ENCODE measurements around the gene OR52K1.
"Not testable (repeated sequence)": the region's sequence is repeated elsewhere in the genome, so short reads cannot be mapped to it uniquely, and the experiment has no call there.

OR52K1 gene

DNA sequence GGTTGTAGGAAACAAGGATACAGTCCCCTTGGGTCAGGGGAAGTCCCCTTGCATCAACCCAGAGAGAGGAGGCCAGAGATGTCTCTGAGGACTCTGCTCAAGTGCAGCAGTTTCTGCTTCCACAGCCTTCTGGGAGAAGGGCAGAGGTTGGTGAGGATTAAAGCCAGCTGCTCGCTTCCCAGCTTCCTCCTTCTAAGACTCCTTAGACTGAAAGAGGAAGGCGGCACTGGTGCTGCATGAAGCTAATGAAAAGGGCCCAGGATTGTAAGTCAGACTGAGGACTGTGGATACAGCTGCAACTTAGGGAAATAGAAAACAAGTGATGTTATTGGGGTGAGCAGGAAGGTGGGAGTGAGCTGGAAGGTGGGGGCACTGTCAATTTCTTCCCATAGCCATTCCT, at the start of gene OR52K1:
OR52K1 (plus strand) TSS at position 202 of the 400 bp plus-strand sequence. CDS start 6,255 bp downstream, outside the sequence.
- DNase-seq (ENCODE audit: low read depth) = no peak

DNA sequence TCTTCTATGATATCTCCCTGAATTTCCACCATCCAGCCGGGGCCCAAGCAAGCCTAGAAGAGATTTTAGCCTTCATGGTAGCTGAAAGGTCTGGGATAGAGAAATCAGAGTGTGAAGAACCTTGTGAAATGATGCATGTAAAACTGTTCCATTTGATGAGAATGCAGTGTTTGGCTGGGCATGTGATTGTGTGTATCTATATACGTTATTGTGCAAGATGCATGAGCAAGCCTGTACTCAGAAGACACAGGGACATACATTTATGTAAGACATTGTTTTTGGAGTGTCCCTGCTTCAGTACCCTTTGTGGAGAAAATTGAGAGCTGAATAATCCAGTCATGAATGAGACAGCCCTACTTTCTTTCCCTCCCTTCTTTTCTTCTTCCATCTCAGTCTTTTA, 48.6 kb upstream of the OR52K1 start:
- DNase-seq (ENCODE audit: low read depth) = no peak

DNA sequence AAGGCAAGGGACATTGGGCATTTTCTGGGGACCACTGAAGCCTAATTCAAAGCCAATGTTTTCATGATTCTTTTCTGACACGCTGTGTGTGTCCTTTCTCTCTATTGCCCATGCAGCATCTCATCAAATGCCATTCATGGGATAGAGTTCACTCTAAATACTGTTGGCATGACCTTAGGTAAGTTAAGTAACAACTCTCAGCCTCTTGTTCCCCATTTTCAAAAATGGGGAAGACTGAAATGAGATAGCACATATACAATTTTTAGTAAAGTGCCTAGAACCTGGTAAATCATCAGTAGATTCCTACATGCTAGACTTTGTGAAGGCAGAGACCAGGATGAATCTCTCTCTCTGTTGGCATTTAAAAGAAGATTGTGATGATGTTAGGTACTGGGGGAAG, 46.0 kb upstream of the OR52K1 start:
- DNase-seq (ENCODE audit: low read depth) = no peak

DNA sequence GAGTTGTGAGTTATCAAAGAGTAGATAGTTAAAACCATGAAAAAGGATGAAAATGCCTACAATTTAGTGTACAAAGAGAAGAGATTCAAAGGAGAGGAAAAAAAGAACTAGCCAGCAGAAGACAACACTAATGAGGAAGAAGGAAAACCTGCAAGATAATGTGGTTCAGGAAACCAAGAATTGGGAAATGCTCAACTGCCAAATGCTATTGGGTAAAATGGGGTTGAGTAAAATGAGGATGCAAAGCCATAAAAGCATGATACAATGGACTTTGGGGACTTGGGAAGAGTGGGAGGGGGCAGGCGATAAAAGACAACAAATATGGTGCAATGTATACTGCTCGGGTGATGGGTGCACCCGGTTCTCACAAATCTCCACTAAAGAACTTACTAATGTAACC, 40.9 kb upstream of the OR52K1 start:
- no peak for DNase-seq (ENCODE audit: low read depth)

DNA sequence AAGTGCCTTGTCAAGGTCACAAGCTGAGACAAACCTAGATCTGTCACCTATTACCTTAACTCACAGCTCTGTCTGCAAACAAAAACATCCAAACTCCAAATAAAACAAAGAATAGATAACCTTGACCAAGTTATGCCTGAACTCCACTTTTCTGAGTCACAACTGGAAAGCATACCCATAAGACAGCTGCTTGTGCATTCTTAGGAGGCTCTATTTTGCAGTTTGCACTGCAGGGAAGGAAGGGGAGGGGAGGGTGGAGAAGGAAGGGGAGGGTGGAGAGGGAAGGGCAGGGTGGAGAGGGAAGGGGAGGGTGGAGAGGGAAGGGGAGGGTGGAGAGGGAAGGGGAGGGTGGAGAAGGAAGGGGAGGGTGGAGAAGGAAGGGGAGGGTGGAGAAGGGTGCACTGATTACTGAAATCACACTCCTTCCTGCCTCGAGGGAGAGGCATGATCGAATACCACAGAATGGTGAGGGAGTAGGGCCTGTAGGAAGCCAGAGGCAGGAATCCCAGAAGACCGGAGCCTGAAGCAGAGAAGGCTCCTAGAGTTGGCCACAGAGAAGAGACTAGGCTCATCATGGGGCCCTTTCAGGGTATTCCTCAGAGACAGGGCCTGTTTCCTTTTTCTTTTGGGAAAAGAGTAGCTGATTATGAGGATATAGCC, 39.1 kb upstream of the OR52K1 start:
- no peak for DNase-seq (ENCODE audit: low read depth)

DNA sequence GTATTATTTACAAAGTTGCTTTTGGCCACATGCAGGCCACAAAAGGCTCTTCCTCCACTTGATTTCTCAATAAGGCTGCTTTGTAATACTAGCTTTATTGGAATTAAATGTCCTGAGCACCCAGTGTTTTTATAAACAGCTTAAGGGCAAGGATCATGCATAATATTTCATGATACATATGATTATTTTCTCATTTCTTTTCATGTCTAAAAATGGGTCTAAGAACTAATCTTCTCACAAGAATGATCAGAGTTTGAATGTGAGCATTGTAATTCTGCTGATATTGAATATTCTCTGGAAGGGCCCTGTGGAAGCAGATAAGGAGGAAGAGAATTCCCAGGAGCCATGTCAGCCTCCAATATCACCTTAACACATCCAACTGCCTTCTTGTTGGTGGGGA, 33.5 kb upstream of the OR52K1 start, which contains the start of gene OR52K2:
OR52K2 (plus strand) TSS at position 301 of the 400 bp plus-strand sequence; CDS start at position 346, 45 bp downstream.
- no peak for DNase-seq (ENCODE audit: low read depth)

DNA sequence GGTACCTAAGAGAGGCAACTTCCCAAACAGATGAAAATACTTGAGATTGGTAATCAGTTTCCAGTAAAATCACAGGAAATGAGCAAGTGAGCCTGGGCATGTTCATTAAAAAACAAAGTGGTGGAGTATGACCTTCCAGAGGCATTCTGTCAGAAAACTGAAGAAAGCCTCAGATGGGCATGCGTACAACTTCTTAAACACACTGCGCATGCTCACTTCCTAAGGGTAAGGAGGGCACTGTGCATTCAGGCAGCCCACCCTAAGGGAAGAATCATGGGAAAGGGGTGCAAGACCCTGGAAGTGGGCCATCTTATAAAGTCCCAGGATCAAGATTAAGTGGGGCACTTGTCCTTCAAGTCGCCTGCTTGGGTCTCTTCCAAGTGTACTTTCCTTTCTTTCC, 29.3 kb upstream of the OR52K1 start:
- DNase-seq (ENCODE audit: low read depth) = no peak

DNA sequence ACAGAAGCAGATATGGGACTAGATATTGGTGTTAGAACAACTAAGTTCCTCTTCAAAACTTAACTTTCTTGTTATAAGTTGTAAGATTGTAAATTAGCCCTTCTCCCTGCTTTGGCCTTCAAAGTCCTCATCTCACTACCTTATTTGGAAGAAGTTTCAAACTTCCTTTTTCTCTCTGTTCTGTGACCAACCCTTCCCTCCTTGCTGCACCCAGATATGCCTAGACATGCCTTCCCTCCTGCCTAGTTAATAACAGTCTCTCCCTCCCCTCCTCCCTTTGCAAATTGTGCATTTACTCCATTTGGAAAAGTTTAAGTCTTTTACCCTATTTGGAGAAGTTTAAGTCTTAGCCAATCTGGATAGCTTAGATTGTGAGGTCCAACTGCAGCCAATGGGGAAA, 28.4 kb upstream of the OR52K1 start:
- DNase-seq (ENCODE audit: low read depth) = no peak

DNA sequence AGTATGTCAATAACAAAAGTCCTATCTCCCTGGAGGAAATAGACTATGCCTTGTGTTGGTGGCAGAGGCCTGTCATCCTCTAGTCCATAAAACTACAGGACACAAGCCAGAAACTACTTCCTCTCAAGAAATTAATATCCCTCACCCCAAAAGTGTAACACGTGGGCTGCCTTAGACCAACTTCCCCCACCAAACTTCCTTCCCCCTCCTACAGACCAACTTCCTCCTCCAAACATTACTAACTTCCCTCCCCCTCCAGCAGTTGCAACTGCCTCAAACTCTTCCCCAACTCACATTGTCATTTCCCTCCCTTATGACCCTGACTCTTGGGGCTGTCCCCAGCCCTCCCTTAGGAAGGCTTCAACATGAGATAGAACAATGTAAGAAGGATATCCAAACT, 27.0 kb upstream of the OR52K1 start:
- DNase-seq (ENCODE audit: low read depth) = no peak

DNA sequence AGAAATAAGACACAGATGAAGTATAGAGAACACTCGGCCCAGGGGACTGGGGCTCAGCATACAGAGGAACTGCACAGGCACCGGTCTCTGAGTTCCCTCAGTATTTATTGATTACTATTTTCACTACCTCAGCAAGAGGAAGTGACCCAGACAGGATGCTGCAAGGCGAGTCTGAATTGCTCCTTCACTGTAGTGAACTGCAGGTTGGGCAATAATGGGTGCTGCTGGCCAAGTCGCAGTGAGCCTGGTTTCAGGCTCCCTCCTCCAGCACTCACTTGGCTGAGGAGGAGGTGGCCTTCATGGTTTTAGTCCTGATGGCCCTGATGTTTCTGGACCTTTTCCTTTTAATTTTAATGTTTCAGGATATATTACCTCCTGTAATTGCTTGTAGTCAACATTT, 22.9 kb upstream of the OR52K1 start:
- DNase-seq (ENCODE audit: low read depth) = no peak

DNA sequence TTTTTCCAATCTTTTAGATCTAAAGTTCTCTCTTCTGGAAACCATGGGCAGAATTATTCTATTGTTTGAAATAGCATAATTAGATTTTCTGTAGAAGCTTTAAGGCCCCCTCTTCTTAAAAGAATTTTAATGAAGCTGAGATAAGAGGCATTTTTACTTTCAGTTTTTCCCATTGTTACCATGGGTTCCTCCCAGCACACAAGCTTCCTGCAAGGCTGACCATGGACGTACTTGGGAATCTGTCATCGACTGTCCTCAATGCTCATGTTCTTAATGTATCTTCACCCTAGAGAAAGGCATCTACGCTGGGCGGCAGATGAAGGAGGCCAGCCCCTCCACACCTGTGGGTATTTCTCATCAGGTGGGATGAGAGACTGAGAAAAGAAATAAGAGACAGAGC, 22.3 kb upstream of the OR52K1 start:
- no peak for DNase-seq (ENCODE audit: low read depth)

DNA sequence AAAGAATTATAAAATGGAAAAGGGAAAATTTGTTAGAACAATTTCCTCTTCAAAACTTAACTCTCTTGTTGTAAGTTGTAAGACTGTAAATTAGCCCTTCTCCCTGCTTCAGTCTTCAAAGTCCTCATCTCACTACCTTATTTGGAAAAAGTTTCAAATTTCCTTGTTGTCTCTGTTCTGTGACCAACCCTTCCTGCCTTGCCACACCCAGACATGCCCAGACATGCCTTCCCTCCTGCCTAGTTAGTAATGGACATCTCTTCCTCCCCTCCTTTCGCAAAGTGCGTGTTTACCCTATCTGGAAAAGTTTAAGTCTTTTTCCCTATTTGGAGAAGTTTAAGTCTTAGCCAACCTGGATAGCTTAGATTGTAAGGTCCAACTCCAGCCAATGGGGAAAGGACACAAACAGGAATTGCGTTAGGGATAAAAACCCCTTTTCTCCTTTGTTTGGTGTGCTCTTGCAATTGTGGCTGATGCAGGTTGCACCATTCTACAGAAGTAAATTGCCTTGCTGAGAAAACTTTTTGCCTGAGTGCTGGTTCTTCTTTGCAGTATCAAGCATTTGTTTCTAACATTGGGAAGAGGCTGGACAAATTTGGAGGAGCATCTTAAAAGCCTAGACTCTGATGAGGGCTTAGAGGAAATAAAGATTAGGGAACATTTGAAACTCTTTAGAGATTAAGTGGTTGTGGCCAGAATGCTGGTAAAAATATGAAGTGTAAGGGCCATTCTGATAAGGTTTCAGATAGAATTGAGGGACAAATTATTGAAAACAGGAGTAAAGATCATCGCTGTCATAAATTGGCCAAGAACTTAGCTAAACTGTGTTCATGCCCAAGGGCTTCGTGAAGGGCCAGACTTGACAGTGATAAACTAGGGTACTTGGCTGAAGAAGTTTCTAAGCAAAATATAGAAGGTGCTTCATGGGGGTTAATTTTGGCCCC, 18.0 kb upstream of the OR52K1 start:
- no peak for DNase-seq (ENCODE audit: low read depth)

DNA sequence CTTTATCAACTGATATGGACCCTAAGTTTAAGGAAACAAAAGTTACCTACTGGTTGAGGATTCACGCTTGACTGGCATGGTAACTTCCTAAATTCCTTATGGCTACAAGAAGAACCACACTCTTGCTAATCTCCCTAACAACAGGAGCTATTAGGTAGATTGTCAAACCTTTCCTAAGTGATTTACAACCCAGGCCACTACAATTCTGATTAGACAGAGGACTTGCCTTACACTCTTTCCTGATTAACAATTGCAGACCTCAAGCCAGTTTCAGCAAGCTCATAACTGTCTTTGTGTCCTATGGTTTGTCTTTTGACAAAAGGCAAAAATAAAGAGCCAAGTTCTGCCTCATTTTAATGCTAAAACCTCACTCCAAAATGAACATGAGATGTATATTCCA, 17.0 kb upstream of the OR52K1 start:
- DNase-seq (ENCODE audit: low read depth) = no peak

DNA sequence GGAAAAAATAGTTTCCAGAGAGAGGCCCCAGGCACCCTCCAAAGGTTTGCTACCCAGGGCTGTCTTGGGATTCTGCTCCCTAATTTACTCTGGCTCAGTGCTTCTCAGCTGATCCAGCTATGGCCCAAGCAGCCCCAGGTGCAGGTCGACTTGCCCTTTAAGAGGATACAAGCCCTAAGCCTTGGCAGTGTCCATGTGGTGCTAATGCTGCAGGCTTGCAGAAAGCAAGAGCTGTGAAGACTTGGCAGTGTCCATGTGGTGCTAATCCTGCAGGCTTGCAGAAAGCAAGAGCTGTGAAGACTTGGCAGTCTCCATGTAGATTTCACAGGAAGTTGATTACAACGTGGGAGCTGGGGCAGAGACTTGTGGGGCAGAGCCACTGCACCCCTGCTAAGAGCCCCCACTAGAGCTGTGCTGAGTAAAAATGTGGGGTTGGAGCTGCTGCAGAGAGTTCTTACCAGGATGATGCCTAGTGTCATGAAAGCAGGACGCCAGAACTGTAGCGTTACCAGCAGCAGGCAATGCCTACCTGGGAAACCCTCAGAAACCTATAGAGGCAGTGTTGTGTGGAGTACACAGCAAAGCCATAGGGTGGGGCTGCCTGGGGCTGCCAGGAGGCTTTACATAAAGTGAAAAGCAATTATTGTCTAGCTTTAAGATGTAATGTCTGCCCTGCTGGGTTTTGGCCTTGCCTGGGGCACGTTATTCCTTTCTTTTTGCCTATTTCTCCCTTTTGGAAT, 16.1 kb upstream of the OR52K1 start:
- DNase-seq (ENCODE audit: low read depth) = no peak

DNA sequence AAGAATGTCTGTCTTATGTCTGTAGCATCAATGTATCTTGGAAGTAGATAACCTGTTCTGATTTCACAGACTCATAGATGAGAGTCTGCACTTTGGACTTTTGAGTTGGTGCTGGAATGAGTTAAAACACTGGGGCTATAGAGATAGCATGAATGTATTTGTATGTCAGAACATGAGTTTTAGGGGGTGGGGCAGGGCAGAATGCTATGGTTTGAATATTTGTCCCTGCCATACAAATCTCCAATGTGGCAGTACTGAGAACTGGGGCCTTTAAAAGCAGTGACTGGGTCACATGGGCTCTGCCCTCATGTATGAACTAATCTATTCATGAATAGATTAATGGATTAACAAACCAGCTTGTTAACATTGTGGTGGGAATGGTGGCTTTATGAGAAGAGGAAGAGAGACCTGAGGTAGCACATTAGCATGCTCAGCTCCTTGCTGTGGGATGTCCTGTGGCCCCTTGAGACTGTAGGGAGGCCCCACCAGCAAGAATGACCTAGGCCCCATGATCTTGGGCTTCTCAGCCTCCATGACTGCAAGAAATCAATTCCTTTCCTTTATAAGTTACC, 15.5 kb upstream of the OR52K1 start:
- DNase-seq (ENCODE audit: low read depth) = no peak

DNA sequence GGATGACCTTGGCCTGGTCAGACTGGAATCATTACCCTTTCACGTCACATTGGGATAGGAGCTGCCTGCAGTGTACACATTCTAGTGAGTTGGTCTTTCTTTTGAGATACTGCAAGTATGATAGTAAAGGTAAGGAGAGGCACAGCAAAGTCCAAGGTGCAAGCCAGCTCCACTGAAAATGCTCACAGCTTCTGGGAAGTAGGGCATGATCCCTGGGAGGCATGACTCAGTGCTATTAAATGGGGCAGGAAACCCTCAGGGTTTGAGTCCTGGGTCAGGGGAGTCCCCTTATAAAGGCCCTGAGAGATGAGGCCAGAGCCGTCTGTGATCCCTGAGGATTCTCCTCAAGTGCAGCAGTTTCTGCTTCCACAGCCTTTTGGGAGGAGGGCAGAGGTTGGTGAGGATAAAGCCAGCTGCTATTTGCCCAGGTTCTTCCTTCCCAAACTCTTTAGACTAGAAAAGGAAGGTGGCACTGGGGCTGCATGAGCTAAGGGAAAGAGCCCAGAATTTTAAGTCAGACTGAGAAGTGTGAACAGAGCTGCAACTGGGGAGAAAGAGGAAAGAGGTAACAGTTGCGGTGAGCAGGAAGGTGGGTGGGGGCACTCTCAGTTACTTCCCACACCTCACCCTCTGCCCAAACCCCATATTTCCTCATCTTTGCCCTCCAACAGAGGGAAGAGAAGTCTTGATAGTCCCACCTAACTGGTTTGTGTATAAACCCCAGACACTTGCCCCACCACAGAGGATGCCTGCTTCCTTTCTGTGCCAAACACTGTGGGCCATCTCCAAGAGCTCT, 14.4 kb upstream of the OR52K1 start:
- no peak for DNase-seq (ENCODE audit: low read depth)

DNA sequence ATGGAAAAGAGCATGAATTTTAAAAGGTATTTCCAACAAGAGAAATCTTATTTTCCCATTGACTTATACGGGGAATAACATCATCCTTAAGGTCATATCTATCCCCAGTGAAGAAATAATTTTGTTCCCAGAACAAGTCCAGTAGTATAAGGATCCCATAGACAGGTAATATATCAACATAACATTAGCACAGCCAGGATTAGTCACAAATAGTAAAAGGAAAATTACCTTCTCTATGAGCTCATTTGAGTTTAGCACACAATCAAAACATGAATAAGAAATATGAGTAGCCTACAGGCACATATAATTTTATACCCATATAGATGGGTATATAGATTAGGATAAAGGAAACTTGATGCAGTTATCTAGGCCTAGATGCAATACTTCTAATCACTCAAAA, 2.8 kb upstream of the OR52K1 start:
- DNase-seq (ENCODE audit: low read depth) = no peak

DNA sequence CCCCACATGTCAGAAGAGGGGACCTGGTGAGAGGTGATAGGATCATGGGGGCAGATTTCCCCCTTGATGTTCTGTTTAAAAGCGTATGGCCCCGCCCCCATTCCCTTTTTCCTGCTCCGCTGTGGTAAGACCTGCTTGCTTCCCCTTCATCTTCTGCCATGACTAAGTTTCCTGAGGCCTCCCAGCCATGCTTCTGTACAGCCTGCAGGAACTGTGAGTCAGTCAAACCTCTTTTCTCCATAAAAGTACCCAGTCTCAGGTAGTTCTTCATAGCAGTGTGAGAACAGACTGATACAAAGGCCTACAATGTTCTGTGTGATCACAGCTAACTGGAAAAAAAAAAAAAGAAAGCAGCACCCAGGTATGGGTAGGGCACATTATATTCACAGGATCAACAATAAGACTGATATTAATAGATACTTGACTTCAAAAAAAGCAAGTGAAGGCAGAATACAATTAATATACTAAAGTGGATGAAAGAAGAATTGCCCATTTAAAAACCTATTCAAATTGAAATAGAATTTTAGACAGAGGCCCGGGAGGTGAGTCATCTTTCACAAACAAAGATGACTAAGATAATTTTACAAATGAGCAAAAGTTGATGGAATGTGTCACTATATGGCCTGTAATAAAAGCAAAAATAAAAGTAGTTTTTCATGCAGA, 1.7 kb upstream of the OR52K1 start:
- no peak for DNase-seq (ENCODE audit: low read depth)

DNA sequence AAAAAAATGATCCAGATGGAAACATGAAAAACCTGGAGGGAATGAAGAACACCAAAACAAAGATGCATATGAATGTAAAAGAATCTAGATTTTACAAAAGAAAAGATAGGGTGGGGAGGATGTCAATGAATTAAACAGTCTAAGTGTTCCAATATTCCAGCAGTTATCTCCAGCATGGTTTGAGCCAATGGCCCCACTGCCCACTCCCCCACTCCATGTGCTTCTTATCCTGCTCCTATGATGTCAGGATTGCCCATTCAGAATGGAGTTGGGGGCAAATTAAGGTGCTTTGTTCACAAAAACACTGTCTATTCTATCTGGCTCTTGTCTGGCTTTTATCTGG, 1.2 kb upstream of the OR52K1 start:
- DNase-seq (ENCODE audit: low read depth) = no peak

DNA sequence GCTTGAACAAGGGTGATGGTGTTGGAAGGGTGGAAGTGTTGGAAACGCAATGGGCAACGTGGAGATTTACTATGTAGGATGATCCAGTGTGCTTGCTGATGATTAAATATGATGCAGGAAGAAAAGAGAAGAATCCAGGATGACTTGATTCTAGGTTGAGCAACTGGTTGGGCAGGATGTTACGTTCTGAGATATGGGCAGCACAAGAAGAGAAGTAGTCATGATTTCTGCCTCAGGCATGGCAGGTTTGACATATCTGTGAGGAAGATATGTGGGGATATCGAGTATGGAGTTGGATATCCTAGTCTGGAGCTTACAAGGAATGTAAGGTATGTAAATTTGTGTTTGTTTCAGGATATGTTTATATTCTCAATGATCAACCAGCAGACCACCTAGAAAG, 1.9 kb downstream of the OR52K1 start:
- DNase-seq (ENCODE audit: low read depth) = no peak

DNA sequence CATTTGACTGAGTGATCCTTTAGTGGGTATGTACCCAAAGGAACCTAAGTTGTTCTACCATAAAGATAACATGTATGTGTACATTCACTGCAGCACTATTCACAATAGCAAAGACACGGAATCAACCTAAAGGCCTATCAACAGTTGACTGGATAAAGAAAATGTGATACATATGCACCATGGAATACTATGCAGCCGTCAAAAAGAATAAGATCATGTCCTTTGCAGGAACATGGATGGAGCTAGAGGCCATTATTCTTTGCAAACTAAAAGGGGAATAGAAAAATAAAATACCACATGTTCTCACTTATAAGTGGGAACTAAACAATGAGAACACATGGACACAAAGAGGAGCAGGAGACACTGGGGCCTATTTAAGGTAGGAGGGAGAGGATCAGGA, 9.0 kb downstream of the OR52K1 start:
- DNase-seq (ENCODE audit: low read depth) = not testable (repeated sequence)

All from stimulated activated CD8-positive, alpha-beta memory T cell treated with anti-CD3 and anti-CD28 coated beads, Interleukin-15, amount 100 ng/mL, for 1 hour (primary cell).